ENCODE results near the gene EIF4ENIF1. TPM values are rescaled to one million over a fixed set of nuclear protein-coding genes. Genes with fewer than 3 reads are reported as not detected.
"Not testable (repeated sequence)": the region's sequence is repeated elsewhere in the genome, so short reads cannot be mapped to it uniquely, and the experiment has no call there.

EIF4ENIF1 gene
- total and polyA plus RNA-seq, 2 experiments from 2014 or later, result 10.8 to 13.4 TPM

DNA sequence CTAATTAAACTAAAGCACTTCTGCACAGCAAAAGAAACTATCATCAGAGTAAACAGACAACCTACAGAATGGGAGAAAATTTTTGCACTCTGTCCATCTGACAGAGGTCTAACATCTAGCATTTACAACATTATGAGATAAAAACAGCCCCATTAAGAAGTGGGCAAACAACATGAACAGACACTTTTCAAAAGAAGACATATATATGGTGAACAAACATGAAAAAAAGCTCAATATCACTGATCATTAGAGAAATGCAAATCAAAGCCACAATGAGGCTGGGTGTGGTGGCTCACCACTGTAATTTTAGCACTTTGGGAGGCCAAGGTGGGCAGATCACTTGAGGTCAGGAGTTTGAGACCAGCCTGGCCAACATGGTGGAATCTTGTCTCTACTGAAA is 17.9 kb upstream of the EIF4ENIF1 start:
- H3K4me2 ChIP-seq; H3K4me3 Mint-ChIP-seq; H3K4me1 ChIP-seq (ENCODE audit: insufficient read depth); H3K79me2 ChIP-seq (replicated peaks; ENCODE audit: insufficient read depth); H3K9me2 ChIP-seq (ENCODE audit: insufficient read depth); H3K27ac ChIP-seq (ENCODE audit: low read depth); H3K4me3 ChIP-seq; H3K27me3 Mint-ChIP-seq (ENCODE audit: insufficient read depth, low read depth, poor library complexity); H3K4me1 Mint-ChIP-seq; H3K9me3 Mint-ChIP-seq; H4K20me1 ChIP-seq (replicated peaks; ENCODE audit: insufficient read depth); H3K36me3 ChIP-seq (ENCODE audit: insufficient read depth); DNase-seq (ENCODE audit: low spot score); H3K27ac Mint-ChIP-seq; ATAC-seq; H2AFZ ChIP-seq; H3K27me3 ChIP-seq (ENCODE audit: insufficient read depth); H3F3A ChIP-seq (replicated peaks; ENCODE audit: low read depth): not testable (repeated sequence)
- peaks cover 25% of the 10 kb centered on the region for H3K36me3 Mint-ChIP-seq (ENCODE audit: low read depth)

DNA sequence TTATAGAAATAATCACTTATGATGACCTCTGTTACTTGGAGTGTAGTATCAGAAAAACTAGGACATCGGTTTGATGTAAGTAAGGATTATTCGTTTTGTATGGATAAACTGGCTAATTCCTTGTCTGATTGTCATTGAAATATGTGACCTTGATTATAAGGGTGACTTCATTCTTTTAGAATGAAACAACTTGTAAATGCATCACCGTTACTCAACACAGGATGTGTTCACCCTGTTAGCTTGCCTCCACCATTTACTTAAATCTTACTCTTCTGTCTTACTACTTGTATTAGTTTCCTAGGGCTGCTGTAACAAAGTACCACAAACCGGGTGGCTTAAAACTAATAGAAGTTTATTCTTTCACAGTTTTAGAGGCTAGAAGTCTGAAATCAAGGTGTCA is 14.6 kb upstream of the EIF4ENIF1 start:
- no peaks in the 10 kb centered on the region; the same call in 1 of the 2 replicates for H3K36me3 ChIP-seq (ENCODE audit: insufficient read depth)
- TF ChIP-seq, protein P1, sequence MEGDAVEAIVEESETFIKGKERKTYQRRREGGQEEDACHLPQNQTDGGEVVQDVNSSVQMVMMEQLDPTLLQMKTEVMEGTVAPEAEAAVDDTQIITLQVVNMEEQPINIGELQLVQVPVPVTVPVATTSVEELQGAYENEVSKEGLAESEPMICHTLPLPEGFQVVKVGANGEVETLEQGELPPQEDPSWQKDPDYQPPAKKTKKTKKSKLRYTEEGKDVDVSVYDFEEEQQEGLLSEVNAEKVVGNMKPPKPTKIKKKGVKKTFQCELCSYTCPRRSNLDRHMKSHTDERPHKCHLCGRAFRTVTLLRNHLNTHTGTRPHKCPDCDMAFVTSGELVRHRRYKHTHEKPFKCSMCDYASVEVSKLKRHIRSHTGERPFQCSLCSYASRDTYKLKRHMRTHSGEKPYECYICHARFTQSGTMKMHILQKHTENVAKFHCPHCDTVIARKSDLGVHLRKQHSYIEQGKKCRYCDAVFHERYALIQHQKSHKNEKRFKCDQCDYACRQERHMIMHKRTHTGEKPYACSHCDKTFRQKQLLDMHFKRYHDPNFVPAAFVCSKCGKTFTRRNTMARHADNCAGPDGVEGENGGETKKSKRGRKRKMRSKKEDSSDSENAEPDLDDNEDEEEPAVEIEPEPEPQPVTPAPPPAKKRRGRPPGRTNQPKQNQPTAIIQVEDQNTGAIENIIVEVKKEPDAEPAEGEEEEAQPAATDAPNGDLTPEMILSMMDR (conservative IDR thresholded peaks at IDR 0.05; ENCODE audit: low read depth in 2 of 2), result no peak
- TF ChIP-seq ZNF114 (CRISPR knock-in tag; IDR thresholded peaks at IDR 0.05) (no peak), JUNB (IDR thresholded peaks at IDR 0.05; ENCODE audit: unreplicated experiment) (no peak)
- DNase-seq (ENCODE audit: low spot score), result no peak
- H3K27ac ChIP-seq (ENCODE audit: low read depth), result no peak overlapping the region
- Mint-ChIP-seq H3K27me3 (ENCODE audit: insufficient read depth, low read depth, poor library complexity) (no peaks in the 10 kb centered on the region), H3K4me1 (peaks cover 8% of the 10 kb centered on the region; the same call in 2 of the 3 replicates), H3K9me3 (peaks cover 4% of the 10 kb centered on the region; the same call in 1 of the 3 replicates), H3K36me3 (ENCODE audit: low read depth) (peaks cover 27% of the 10 kb centered on the region), H3K27ac (no peak overlapping the region), H3K4me3 (no peak overlapping the region)
- no peak overlapping the region for H2AFZ ChIP-seq
- no peaks in the 10 kb centered on the region for H3K9me2 ChIP-seq (ENCODE audit: insufficient read depth)
- no peaks in the 10 kb centered on the region for H3K79me2 ChIP-seq (replicated peaks; ENCODE audit: insufficient read depth)
- no peaks in the 10 kb centered on the region for H3F3A ChIP-seq (replicated peaks; ENCODE audit: low read depth)
- no peaks in the 10 kb centered on the region for H3K27me3 ChIP-seq (ENCODE audit: insufficient read depth)
- no peaks in the 10 kb centered on the region for H3K4me1 ChIP-seq (ENCODE audit: insufficient read depth)
- H4K20me1 ChIP-seq (replicated peaks; ENCODE audit: insufficient read depth), result no peaks in the 10 kb centered on the region
- no peak for ATAC-seq
- no peak overlapping the region for H3K4me3 ChIP-seq
- H3K4me2 ChIP-seq, result no peak overlapping the region

DNA sequence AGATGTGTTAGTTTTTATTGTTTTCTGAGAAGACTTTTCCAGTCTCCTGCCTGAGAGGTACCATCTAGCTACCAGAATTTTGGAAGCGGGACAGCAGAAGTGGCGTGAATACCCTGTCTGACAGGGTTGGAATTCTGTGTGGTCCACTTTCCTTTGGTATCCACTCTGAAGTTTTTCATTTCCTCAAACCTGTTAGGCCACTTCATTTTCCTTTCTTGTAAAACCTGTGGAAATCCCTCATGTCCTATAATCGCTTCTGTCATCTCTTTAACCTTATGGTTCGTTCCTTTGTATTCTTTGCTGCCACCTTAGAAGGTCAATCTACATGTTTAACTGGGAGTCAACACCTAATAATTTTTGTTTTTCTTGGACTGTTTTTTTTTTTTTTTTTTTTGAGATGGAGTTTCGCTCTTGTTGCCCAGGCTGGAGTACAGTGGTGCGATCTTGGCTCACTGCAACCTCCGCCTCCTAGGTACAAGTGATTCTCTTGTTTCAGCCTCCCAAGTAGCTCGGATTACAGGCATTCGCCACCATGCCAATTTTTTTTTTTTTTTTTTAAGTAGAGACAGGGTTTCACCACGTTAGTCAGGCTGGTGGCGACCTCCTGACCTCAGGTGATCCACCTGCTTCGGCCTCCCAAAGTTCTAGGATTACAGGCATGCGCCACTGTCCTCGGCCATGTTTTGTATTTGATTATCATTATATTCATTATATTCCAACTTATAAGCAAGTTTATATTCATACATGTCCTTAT is 13.7 kb upstream of the EIF4ENIF1 start:
- no peak overlapping the region for H3K27ac Mint-ChIP-seq
- no peak overlapping the region for H2AFZ ChIP-seq
- no peak overlapping the region for H3K4me3 ChIP-seq
- peaks cover 4% of the 10 kb centered on the region; the same call in 2 of the 3 replicates for H3K9me3 Mint-ChIP-seq
- H4K20me1 ChIP-seq (replicated peaks; ENCODE audit: insufficient read depth), result no peaks in the 10 kb centered on the region
- no peaks in the 10 kb centered on the region for H3K27me3 ChIP-seq (ENCODE audit: insufficient read depth)
- no peak for ATAC-seq
- no peaks in the 10 kb centered on the region; the same call in 1 of the 2 replicates for H3K36me3 ChIP-seq (ENCODE audit: insufficient read depth)
- no peaks in the 10 kb centered on the region for H3K79me2 ChIP-seq (replicated peaks; ENCODE audit: insufficient read depth)
- H3K4me1 ChIP-seq (ENCODE audit: insufficient read depth), result no peaks in the 10 kb centered on the region
- no peak overlapping the region for H3K4me2 ChIP-seq
- H3K4me1 Mint-ChIP-seq, result peaks cover 8% of the 10 kb centered on the region; the same call in 2 of the 3 replicates
- H3K27me3 Mint-ChIP-seq (ENCODE audit: insufficient read depth, low read depth, poor library complexity), result peaks cover 2% of the 10 kb centered on the region
- no peak overlapping the region for H3K4me3 Mint-ChIP-seq
- no peak overlapping the region for H3K27ac ChIP-seq (ENCODE audit: low read depth)
- H3K9me2 ChIP-seq (ENCODE audit: insufficient read depth), result no peaks in the 10 kb centered on the region
- no peak for DNase-seq (ENCODE audit: low spot score)
- H3F3A ChIP-seq (replicated peaks; ENCODE audit: low read depth), result no peaks in the 10 kb centered on the region
- peaks cover 20% of the 10 kb centered on the region; the same call in 2 of the 3 replicates for H3K36me3 Mint-ChIP-seq (ENCODE audit: low read depth)
- TF ChIP-seq, protein P2, sequence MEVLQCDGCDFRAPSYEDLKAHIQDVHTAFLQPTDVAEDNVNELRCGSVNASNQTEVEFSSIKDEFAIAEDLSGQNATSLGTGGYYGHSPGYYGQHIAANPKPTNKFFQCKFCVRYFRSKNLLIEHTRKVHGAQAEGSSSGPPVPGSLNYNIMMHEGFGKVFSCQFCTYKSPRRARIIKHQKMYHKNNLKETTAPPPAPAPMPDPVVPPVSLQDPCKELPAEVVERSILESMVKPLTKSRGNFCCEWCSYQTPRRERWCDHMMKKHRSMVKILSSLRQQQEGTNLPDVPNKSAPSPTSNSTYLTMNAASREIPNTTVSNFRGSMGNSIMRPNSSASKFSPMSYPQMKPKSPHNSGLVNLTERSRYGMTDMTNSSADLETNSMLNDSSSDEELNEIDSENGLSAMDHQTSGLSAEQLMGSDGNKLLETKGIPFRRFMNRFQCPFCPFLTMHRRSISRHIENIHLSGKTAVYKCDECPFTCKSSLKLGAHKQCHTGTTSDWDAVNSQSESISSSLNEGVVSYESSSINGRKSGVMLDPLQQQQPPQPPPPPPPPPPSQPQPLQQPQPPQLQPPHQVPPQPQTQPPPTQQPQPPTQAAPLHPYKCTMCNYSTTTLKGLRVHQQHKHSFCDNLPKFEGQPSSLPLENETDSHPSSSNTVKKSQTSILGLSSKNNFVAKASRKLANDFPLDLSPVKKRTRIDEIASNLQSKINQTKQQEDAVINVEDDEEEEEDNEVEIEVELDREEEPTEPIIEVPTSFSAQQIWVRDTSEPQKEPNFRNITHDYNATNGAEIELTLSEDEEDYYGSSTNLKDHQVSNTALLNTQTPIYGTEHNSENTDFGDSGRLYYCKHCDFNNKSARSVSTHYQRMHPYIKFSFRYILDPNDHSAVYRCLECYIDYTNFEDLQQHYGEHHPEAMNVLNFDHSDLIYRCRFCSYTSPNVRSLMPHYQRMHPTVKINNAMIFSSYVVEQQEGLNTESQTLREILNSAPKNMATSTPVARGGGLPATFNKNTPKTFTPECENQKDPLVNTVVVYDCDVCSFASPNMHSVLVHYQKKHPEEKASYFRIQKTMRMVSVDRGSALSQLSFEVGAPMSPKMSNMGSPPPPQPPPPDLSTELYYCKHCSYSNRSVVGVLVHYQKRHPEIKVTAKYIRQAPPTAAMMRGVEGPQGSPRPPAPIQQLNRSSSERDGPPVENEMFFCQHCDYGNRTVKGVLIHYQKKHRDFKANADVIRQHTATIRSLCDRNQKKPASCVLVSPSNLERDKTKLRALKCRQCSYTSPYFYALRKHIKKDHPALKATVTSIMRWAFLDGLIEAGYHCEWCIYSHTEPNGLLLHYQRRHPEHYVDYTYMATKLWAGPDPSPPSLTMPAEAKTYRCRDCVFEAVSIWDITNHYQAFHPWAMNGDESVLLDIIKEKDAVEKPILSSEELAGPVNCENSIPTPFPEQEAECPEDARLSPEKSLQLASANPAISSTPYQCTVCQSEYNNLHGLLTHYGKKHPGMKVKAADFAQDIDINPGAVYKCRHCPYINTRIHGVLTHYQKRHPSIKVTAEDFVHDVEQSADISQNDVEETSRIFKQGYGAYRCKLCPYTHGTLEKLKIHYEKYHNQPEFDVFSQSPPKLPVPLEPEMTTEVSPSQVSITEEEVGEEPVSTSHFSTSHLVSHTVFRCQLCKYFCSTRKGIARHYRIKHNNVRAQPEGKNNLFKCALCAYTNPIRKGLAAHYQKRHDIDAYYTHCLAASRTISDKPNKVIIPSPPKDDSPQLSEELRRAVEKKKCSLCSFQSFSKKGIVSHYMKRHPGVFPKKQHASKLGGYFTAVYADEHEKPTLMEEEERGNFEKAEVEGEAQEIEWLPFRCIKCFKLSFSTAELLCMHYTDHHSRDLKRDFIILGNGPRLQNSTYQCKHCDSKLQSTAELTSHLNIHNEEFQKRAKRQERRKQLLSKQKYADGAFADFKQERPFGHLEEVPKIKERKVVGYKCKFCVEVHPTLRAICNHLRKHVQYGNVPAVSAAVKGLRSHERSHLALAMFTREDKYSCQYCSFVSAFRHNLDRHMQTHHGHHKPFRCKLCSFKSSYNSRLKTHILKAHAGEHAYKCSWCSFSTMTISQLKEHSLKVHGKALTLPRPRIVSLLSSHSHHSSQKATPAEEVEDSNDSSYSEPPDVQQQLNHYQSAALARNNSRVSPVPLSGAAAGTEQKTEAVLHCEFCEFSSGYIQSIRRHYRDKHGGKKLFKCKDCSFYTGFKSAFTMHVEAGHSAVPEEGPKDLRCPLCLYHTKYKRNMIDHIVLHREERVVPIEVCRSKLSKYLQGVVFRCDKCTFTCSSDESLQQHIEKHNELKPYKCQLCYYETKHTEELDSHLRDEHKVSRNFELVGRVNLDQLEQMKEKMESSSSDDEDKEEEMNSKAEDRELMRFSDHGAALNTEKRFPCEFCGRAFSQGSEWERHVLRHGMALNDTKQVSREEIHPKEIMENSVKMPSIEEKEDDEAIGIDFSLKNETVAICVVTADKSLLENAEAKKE (CRISPR knock-in tag; IDR thresholded peaks at IDR 0.05), result no peak
- no peak for TF ChIP-seq CREB1 (CRISPR knock-in tag; IDR thresholded peaks at IDR 0.05; ENCODE audit: low read depth)
- TF ChIP-seq POLR2AphosphoS5 (IDR thresholded peaks at IDR 0.05; ENCODE audit: low read depth), result no peak
- TF ChIP-seq EZH2 (IDR thresholded peaks at IDR 0.05; ENCODE audit: low read depth, unreplicated experiment), result no peak
- no peak for TF ChIP-seq NANOG (IDR thresholded peaks at IDR 0.05; ENCODE audit: borderline replicate concordance)
- TF ChIP-seq ZNF114 (CRISPR knock-in tag; IDR thresholded peaks at IDR 0.05), result no peak
